ENCODE measurements around the gene DHDDS.

DHDDS gene

GRCh38 chr1:26409191-26409807 lies 22.8 kb upstream of the DHDDS start:
- H3K27ac ChIP-seq: peak overlapping the region; percentile 45
- TF ChIP-seq CTCF (IDR thresholded peaks at IDR 0.05) (no peak), ZFX (IDR thresholded peaks at IDR 0.05; ENCODE audit: borderline replicate concordance) (no peak)

DNA sequence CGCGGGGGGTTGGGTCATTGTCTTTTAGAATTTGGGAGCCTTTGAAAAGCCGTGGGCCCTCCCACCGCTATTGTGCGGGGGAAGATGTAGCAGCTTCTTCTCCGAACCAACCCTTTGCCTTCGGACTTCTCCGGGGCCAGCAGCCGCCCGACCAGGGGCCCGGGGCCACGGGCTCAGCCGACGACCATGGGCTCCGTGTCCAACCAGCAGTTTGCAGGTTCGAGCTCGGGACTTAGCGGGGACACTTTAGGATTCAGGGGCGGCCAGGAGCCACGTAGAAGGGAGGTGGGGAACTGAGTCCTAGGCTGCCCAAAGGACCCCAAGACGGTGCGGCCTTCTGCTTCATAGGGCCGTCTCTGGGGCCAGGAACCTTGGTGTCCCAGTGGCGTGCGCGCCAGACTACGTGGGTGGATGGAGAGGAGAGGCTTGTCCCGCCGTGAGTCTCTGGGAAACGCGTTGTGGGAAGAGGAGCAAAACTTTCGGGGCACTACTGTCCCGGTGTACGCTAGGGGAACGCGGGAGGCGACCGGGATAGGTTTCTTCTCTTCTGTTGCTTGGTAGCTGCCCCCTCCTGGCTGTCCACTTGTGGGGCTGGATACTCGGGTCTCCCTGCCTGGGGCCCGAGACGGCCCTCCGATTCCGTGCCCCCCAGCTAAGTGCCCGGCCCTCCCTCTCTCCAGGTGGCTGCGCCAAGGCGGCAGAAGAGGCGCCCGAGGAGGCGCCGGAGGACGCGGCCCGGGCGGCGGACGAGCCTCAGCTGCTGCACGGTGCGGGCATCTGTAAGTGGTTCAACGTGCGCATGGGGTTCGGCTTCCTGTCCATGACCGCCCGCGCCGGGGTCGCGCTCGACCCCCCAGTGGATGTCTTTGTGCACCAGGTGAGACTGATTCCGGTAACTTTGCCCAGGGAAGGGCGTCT lies 21.2 kb upstream of the DHDDS start, which contains the start of gene LIN28A:
Gene LIN28A (plus strand): TSS at position 112 of the 918 bp plus-strand sequence. CDS start 75 bp downstream, at position 187.
- peak within 1 kb of the TSS; percentile 45 for H3K27ac ChIP-seq
- no peak for TF ChIP-seq CTCF (IDR thresholded peaks at IDR 0.05)
- TF ChIP-seq ZFX (IDR thresholded peaks at IDR 0.05; ENCODE audit: borderline replicate concordance): no peak

GRCh38 chr1:26411624-26412074 lies 20.5 kb upstream of the DHDDS start:
- H3K27ac ChIP-seq: no peak overlapping the region
- no peak for TF ChIP-seq ZFX (IDR thresholded peaks at IDR 0.05; ENCODE audit: borderline replicate concordance)
- TF ChIP-seq CTCF (IDR thresholded peaks at IDR 0.05): no peak

DNA sequence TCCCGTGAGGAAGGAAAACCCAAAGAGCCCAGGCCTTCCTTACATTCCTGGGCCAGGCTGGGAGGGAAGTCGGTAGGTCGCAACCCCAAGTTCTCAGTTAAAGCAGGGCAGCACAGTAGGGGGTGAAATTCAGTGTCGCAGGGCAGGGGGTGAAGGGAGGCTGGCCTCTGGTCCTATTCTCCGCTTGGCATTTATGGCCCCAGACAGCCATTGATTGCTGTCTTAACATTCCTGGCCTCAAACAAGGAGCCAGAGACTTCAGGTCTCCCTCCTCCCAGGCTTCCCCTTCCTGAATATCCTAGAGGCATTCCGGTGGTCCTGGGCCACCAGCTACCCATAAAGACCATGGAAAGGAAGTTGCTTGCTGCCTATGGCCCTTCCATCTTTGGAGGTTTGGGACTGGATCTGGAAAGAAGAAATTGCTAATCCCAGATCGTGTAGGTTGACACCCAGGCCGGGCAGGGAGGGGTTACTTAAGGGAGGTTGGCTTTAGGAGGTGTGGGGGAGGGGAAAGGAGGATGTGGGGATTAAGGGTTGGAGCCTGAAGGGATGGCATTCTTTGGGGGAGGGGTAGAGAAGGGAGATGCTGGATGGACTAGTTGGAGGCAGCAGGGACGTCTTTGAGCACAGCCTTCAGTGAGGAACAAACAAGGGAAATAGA lies 19.8 kb upstream of the DHDDS start:
- no peak for TF ChIP-seq CTCF (IDR thresholded peaks at IDR 0.05)
- TF ChIP-seq ZFX (IDR thresholded peaks at IDR 0.05; ENCODE audit: borderline replicate concordance): no peak
- no peak overlapping the region for H3K27ac ChIP-seq

DNA sequence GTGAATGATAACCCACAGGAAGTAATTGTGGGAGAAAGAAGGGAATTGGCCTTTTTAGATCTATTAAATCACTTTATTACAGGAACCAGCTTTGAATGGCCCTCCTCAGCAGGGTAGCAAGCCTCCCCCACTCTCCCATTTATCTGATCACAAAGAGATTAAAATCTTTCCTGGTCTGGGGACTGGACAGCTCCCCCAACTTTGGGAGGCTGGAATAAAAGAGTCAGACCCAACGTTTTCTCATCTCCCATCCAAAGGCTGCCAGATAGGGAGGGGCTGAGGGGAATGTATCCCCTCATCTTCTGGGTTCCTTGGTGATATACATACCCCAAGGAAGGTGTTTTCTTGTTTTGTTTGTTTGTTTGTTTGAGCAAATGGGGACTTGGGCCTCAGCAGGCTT lies 19.1 kb upstream of the DHDDS start:
- H3K27ac ChIP-seq: no peak overlapping the region
- TF ChIP-seq CTCF (IDR thresholded peaks at IDR 0.05): no peak
- no peak for TF ChIP-seq ZFX (IDR thresholded peaks at IDR 0.05; ENCODE audit: borderline replicate concordance)

- TF ChIP-seq ZFX (IDR thresholded peaks at IDR 0.05; ENCODE audit: borderline replicate concordance) (no peak), CTCF (IDR thresholded peaks at IDR 0.05) (peak; percentile 93)
- H3K27ac ChIP-seq: no peak overlapping the region
Observed at GRCh38 chr1:26417111-26417759, 14.9 kb upstream of the DHDDS start.

Data from 22Rv1 (cell line).